ENCODE measurements around the gene KITLG.
"Not testable (repeated sequence)": the region's sequence is repeated elsewhere in the genome, so short reads cannot be mapped to it uniquely, and the experiment has no call there.

GRCh38 chr12:88547949-88548348 lies 32.3 kb downstream of the KITLG start:
- TF ChIP-seq FOXM1 (IDR thresholded peaks at IDR 0.05; ENCODE audit: borderline replicate concordance); LEF1 (IDR thresholded peaks at IDR 0.05; ENCODE audit: borderline replicate concordance); L3MBTL2 (conservative IDR thresholded peaks at IDR 0.05); FOXK2 (IDR thresholded peaks at IDR 0.05); FOXA1 (IDR thresholded peaks at IDR 0.05); ARNT (IDR thresholded peaks at IDR 0.05); NFRKB (IDR thresholded peaks at IDR 0.05); SUZ12 (IDR thresholded peaks at IDR 0.05): not testable (repeated sequence)

Measured in HEK293T (cell line).